ENCODE measurements around the gene MST1.

DNA sequence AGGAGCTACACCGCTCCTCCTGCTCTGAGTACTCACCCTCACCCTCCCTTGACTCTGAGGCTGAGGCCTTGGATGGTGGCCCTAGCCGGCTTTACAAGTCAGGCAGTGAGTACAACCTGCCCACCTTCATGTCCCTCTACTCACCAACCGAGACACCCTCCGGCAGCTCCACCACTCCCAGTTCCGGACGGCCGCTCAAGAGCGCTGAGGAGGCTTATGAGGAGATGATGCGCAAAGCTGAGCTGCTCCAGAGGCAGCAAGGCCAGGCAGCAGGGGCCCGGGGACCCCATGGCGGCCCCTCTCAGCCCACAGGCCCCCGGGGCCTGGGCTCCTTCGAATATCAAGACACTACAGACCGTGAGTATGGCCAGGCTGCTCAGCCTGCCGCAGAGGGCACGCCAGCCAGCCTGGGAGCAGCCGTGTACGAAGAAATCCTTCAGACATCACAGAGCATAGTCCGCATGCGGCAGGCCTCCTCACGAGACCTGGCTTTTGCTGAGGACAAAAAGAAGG lies 36.3 kb downstream of the MST1 start:
- TF ChIP-seq POLR2A (IDR thresholded peaks at IDR 0.05) = no peak
- TF ChIP-seq, protein P1, sequence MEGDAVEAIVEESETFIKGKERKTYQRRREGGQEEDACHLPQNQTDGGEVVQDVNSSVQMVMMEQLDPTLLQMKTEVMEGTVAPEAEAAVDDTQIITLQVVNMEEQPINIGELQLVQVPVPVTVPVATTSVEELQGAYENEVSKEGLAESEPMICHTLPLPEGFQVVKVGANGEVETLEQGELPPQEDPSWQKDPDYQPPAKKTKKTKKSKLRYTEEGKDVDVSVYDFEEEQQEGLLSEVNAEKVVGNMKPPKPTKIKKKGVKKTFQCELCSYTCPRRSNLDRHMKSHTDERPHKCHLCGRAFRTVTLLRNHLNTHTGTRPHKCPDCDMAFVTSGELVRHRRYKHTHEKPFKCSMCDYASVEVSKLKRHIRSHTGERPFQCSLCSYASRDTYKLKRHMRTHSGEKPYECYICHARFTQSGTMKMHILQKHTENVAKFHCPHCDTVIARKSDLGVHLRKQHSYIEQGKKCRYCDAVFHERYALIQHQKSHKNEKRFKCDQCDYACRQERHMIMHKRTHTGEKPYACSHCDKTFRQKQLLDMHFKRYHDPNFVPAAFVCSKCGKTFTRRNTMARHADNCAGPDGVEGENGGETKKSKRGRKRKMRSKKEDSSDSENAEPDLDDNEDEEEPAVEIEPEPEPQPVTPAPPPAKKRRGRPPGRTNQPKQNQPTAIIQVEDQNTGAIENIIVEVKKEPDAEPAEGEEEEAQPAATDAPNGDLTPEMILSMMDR (IDR thresholded peaks at IDR 0.05) = no peak
